GM19463 (cell line): ENCODE results near the gene CRY1.
A peak's percentile ranks its signal among the peaks of the same experiment; 100 is the strongest.
"Not testable (repeated sequence)": the region's sequence is repeated elsewhere in the genome, so short reads cannot be mapped to it uniquely, and the experiment has no call there.

Experiments
- ATAC-seq: cut with Tn5 transposase; IDR thresholded peaks from one replicate; pipeline ENCODE4 v1.9.1; 2021; ENCODE audit warnings: mild to moderate bottlenecking, moderate library complexity; ENCODE audit not compliant: unreplicated experiment

The CRY1 gene

GRCh38 chr12:107108995-107109508 is 15.7 kb upstream of the CRY1 start:
- no peak for ATAC-seq

GRCh38 chr12:107108366-107108765 is 15.0 kb upstream of the CRY1 start:
- ATAC-seq = not testable (repeated sequence)

GRCh38 chr12:107107381-107107780 is 14.0 kb upstream of the CRY1 start:
- no peak for ATAC-seq

GRCh38 chr12:107106241-107107025 is 13.1 kb upstream of the CRY1 start:
- ATAC-seq = no peak

GRCh38 chr12:107105410-107105703 is 12.0 kb upstream of the CRY1 start:
- ATAC-seq = no peak

- ATAC-seq = no peak
Observed at GRCh38 chr12:107103516-107103915, 10.2 kb upstream of the CRY1 start.

GRCh38 chr12:107103097-107103496 is 9.7 kb upstream of the CRY1 start:
- no peak for ATAC-seq

- ATAC-seq = no peak
Observed at GRCh38 chr12:107102294-107102693, 8.9 kb upstream of the CRY1 start.

- ATAC-seq = no peak
Observed at GRCh38 chr12:107101651-107102050, 8.3 kb upstream of the CRY1 start.

GRCh38 chr12:107099917-107100316 is 6.6 kb upstream of the CRY1 start:
- no peak for ATAC-seq

- no peak for ATAC-seq
Observed at GRCh38 chr12:107096571-107096970, 3.2 kb upstream of the CRY1 start.

GRCh38 chr12:107094183-107094448 is 767 bp upstream of the CRY1 start:
- ATAC-seq = no peak

- ATAC-seq = peak; percentile 31
Observed at GRCh38 chr12:107092669-107093416, 506 bp downstream of the CRY1 start.

GRCh38 chr12:107091989-107092641 is 1.2 kb downstream of the CRY1 start:
- no peak for ATAC-seq

GRCh38 chr12:107091381-107091780 is 2.0 kb downstream of the CRY1 start:
- ATAC-seq = no peak

- ATAC-seq = no peak
Observed at GRCh38 chr12:107090711-107091110, 2.6 kb downstream of the CRY1 start.

- ATAC-seq = no peak
Observed at GRCh38 chr12:107088912-107089311, 4.4 kb downstream of the CRY1 start.

- no peak for ATAC-seq
Observed at GRCh38 chr12:107086314-107086713, 7.0 kb downstream of the CRY1 start.

- no peak for ATAC-seq
Observed at GRCh38 chr12:107081778-107082177, 11.6 kb downstream of the CRY1 start.

GRCh38 chr12:107080299-107080698 is 13.1 kb downstream of the CRY1 start:
- no peak for ATAC-seq

- no peak for ATAC-seq
Observed at GRCh38 chr12:107079172-107080011, 14.0 kb downstream of the CRY1 start.
